ENCODE results near the gene BIRC5. TPM values are rescaled to one million over a fixed set of nuclear protein-coding genes. Genes with fewer than 3 reads are reported as not detected.

The BIRC5 gene
- total RNA-seq, 1 donor from 2014 or later: 1.0 TPM

DNA sequence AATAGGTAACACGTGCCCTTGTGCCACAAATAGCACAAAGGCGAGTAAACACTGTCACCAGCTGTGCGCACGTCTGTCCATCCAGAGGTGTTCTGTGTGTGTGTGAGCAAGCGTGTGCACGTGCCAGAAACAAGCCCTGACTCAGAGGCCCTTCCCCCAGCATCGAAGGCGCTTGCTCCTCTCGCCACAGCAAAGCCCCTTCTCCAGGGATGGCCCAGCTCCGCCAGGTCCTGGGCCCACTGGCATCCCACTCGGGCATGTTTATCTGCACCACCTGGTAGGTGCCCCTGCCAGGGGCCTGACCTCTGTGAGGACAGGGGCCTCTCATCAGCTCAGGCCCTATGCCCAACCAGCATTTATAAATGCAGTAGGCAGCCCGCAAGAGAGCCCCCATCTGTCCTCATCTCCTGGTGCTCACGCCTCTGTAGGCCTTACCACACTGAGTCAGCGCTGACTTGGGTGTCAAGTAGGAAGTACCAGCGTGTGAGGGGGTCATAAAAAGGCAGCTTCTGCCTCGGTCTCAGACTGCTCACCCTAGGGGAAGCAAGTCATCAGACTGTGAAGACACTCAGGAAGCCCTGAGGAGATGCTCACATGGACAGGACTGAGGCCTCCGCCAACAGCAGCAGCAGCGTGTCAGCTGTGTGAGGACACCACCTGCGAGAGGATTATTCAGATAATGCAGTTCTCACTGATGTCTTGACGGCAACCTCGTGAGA lies 28.1 kb downstream of the BIRC5 start:
- H3K27ac Mint-ChIP-seq: peak overlapping the region; percentile 86
- no peak for DNase-seq
- ATAC-seq (ENCODE audit: low read depth): peak; percentile 81
- POLR2A ChIA-PET: interaction anchor here (0.5 to 2.1 kb wide), 12 partner anchors 8 to 1277 kb away, joined by 3 to 13 read pairs (median 3); no protein-coding TSS in a partner anchor
- H3K27me3 Mint-ChIP-seq: no peaks in the 10 kb centered on the region
- CTCF ChIA-PET: interaction anchor here (1.2 kb wide), 1 partner anchor 9 kb away, joined by 11 read pairs; no protein-coding TSS in a partner anchor
- peaks cover 42% of the 10 kb centered on the region for H3K4me1 Mint-ChIP-seq
- TF ChIP-seq, protein P1, sequence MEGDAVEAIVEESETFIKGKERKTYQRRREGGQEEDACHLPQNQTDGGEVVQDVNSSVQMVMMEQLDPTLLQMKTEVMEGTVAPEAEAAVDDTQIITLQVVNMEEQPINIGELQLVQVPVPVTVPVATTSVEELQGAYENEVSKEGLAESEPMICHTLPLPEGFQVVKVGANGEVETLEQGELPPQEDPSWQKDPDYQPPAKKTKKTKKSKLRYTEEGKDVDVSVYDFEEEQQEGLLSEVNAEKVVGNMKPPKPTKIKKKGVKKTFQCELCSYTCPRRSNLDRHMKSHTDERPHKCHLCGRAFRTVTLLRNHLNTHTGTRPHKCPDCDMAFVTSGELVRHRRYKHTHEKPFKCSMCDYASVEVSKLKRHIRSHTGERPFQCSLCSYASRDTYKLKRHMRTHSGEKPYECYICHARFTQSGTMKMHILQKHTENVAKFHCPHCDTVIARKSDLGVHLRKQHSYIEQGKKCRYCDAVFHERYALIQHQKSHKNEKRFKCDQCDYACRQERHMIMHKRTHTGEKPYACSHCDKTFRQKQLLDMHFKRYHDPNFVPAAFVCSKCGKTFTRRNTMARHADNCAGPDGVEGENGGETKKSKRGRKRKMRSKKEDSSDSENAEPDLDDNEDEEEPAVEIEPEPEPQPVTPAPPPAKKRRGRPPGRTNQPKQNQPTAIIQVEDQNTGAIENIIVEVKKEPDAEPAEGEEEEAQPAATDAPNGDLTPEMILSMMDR (IDR thresholded peaks at IDR 0.05): no peak
- H3K4me3 Mint-ChIP-seq: peak overlapping the region; percentile 28
- H3K36me3 Mint-ChIP-seq (ENCODE audit: low read depth): no peaks in the 10 kb centered on the region
- intact Hi-C loops (cut with micrococcal nuclease): loop anchor here (1.0 kb wide), 1 partner anchor 9 kb away; no protein-coding TSS in a partner anchor
- no peaks in the 10 kb centered on the region for H3K9me3 Mint-ChIP-seq

DNA sequence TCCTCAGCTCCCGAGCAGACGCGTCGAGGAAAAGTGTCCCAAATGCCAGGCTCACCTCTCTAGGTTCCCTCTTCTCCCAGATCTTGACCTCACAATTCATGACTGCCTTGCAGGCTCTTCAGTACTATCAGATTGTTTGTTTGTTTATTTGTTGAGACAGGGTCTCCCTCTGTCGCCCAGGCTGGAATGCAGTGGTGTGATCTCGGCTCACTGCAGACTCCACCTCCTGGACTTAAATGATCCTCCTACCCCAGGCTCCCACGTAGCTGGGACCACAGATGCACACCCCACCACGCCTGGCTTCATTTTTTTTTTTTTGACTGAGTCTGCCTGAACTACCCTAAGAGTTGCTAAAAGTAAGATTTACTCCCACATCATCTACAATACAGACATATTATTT lies 33.3 kb downstream of the BIRC5 start:
- Mint-ChIP-seq H3K4me3 (no peak overlapping the region), H3K36me3 (ENCODE audit: low read depth) (no peaks in the 10 kb centered on the region), H3K9me3 (no peaks in the 10 kb centered on the region), H3K27me3 (no peaks in the 10 kb centered on the region), H3K27ac (no peak overlapping the region), H3K4me1 (peaks cover 34% of the 10 kb centered on the region)
- DNase-seq (no peak), ATAC-seq (ENCODE audit: low read depth) (no peak)
- TF ChIP-seq, protein P1 (IDR thresholded peaks at IDR 0.05): no peak
- ChIA-PET POLR2A (interaction anchor here (0.7 to 0.9 kb wide), 4 partner anchors 9 to 117 kb away, joined by 3 read pairs; no protein-coding TSS in a partner anchor), CTCF (no interaction called here)
- intact Hi-C loops (cut with micrococcal nuclease): no loop called here

GRCh38 chr17:78248051-78248914 lies 34.2 kb downstream of the BIRC5 start:
- ChIA-PET CTCF (interaction anchor here (0.6 to 5.1 kb wide), 3 partner anchors 134 to 173 kb away, joined by 3 to 59 read pairs (median 3); no protein-coding TSS in a partner anchor), POLR2A (interaction anchor here (0.6 to 0.8 kb wide), 3 partner anchors 20 to 117 kb away, joined by 3 to 6 read pairs (median 5); no protein-coding TSS in a partner anchor)
- no peaks in the 10 kb centered on the region for H3K36me3 Mint-ChIP-seq (ENCODE audit: low read depth)
- no peaks in the 10 kb centered on the region for H3K27me3 Mint-ChIP-seq
- peaks cover 33% of the 10 kb centered on the region for H3K4me1 Mint-ChIP-seq
- intact Hi-C loops (cut with micrococcal nuclease): no loop called here
- TF ChIP-seq, protein P1 (IDR thresholded peaks at IDR 0.05): no peak
- no peak overlapping the region for H3K27ac Mint-ChIP-seq
- ATAC-seq (ENCODE audit: low read depth): no peak
- no peak overlapping the region for H3K4me3 Mint-ChIP-seq
- H3K9me3 Mint-ChIP-seq: no peaks in the 10 kb centered on the region
- no peak for DNase-seq

DNA sequence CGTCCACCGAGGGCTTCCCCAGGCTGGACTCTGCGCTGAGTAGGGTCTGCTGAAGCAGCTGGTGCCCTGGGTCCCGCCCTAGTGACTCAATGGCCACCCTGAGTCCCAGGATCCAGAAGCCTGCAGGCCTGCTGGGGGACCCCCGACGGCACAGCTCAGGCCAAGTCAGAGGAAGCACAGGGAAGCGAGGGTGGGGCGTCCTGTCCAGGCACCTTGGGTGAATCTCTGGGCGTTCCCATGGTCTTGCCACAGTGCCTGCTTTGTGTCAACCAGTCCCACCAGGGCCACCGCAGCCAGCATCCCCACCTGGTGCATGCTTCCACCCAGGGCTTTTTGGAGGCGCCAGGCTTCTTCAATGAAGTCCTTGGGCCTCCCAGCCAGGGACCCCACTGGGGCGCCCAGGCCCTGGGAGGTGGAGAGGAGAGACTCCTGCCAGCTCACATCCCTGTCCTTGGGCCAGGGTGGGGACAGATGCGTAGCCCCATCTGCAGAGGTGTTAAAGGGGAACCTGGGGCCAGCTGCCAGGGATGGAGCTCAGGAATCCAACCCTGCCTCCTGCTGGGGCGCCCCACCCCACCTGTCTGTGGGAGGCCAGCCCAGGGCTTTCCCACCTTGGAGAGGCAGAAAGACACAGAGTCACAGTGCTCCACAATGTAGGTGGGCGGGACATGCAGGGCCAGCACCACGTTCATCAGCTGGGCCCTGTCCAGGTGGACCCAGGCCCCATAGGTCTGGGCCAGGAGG lies 35.2 kb downstream of the BIRC5 start:
- ATAC-seq (ENCODE audit: low read depth): no peak
- H3K4me3 Mint-ChIP-seq: no peak overlapping the region
- CTCF ChIA-PET: interaction anchor here (1.7 to 5.1 kb wide), 5 partner anchors 87 to 172 kb away, joined by 4 to 59 read pairs (median 20); no protein-coding TSS in a partner anchor
- intact Hi-C loops (cut with micrococcal nuclease): no loop called here
- no peaks in the 10 kb centered on the region for H3K9me3 Mint-ChIP-seq
- POLR2A ChIA-PET: interaction anchor here (0.6 to 2.5 kb wide), 6 partner anchors 21 to 137 kb away, joined by 3 to 6 read pairs (median 4); partner anchors contain the start of gene SOCS3
- peaks cover 31% of the 10 kb centered on the region for H3K4me1 Mint-ChIP-seq
- no peak overlapping the region for H3K27ac Mint-ChIP-seq
- H3K36me3 Mint-ChIP-seq (ENCODE audit: low read depth): no peaks in the 10 kb centered on the region
- no peak for DNase-seq
- TF ChIP-seq, protein P1 (IDR thresholded peaks at IDR 0.05): no peak
- H3K27me3 Mint-ChIP-seq: no peaks in the 10 kb centered on the region

All from activated B cell treated with CpG ODN at 0.5 μM for 24 hours (primary cell).